Stimulated activated CD8-positive, alpha-beta memory T cell treated with anti-CD3 and anti-CD28 coated beads, Interleukin-15, amount 100 ng/mL, for 48 hours (primary cell): ENCODE data around the gene TNS3.

Experiments
- DNase-seq, 2 donors: peaks; one replicate each; pipeline ENCODE4 v3.0.0-alpha.2; 2020; ENCODE audit warnings: low read depth in 2 of 2

TNS3 gene

DNA sequence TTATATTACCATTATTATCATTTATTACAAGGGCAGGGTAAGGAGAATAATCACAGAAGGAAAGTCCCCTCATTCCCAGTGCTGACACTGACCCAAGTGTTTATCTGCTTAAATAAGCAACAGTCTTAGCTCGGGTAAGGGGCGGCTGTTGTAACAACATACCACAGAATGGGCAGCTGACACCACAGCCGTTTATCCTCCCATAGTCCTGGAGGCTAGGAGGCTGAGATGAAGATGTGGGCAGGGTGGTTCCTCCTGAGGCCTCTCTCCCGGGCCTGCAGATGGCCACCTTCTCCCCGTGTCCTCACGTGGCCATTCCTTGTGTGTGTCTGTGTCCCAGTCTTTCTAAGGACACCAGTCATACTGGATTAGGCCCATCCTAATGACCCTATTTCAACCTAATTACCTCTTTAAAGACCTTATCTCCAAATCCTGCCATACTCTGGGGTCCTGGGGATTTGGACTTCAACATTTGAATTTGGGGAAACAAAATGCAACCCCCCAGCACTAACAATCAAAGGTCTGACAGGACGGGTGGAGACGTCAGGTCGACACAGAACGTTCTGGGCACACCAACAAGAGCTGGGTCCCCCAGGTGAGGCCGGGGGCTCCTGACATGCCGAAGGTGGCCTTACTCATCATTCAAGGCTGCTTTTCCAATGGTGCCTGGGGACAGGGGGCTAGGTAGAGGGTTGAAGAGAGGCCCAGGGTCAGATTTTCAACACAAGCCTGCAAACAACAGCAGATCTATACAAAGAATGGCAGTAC is 93.5 kb downstream of the TNS3 start:
- no peak for DNase-seq

DNA sequence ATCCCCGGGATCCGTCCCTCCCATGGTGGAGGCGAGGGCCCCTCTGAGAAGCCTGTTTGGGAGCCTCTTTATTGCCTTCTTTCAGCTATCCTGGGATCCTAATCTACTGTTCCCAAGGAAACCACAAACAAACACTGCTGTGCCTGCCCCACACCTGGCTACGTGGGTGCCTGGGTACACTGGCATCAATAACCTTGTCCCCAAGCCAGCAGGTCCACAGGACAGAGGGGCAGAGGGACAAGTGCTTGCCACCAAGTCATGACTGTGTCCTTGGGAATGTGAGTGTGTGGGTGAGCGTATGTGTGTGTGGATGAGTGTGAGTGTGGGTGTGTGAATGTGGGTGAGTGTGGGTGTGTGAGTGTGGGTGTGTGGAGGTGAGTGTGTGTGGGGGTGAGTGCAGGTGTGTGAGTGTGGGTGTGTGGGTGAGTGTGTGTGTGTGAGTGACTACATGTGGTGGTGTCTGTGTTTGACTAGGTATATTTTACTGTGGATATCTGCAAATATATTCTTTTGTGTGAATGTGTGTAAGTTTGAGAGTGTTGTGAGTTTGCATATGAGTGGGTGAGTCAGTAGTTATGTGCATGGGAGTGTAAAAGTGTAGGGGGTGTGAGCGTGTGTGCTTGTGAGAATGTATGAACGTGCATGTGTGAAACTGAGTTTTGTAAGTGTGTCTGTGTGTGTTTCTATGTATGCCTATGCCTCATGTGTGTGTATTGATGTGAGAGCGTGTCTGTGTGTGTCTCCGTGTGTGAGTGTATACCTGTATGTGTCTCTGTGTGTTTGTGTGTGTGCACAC is 96.1 kb downstream of the TNS3 start:
- no peak for DNase-seq

DNA sequence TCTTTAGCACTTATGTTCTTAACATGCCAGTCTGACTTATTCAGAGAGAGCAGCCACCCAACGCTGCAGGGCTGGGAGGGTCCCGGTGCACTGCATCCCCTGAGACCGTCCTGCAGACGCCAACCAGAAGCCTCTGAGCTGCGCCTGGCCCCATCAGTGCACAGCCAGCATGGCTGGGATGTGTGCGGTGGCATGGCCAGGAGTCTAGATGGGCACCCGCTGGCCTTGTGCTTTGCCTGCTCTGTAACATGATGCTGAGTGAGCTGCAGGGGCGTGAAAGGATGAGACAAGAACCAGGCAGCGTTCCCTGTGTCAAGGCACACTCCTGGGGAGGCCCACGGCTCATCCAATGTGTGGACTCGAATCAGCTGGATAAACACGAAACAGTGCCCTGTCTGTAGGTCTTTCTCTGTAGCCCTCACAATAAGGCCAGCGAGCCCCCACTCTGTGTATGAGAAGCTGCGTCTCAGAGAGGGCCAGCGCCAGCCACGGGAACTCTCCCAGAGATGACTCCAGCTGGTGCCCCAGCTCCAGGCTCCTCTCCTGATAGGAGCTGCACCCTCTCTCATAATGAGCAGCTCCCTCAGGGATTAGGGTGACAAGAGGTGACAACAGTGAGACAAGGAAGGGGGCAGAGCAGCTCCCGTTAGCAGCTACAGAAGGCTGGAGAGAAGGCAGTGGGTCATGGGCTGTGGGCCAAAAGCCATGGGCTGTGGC is 96.8 kb downstream of the TNS3 start:
- DNase-seq: no peak

DNA sequence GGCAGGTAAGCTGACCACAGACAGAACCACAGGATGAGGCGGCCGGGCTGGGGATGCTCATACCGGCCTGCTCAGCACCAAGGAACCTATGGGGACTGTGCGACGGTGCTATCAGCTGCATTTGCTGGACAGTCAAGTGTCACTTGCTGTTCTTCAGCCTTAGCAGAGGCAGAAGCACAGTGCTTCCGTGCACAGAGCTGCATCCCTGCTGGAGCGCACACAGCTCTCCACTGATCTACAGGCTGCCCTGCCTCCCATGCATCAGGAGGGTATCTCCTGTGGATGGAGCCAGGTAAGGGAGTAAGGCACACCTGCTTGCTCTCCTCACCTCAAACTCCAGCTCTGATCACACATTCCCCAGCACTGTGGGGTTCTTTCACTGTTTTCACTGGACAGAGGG is 97.5 kb downstream of the TNS3 start:
- DNase-seq: no peak

DNA sequence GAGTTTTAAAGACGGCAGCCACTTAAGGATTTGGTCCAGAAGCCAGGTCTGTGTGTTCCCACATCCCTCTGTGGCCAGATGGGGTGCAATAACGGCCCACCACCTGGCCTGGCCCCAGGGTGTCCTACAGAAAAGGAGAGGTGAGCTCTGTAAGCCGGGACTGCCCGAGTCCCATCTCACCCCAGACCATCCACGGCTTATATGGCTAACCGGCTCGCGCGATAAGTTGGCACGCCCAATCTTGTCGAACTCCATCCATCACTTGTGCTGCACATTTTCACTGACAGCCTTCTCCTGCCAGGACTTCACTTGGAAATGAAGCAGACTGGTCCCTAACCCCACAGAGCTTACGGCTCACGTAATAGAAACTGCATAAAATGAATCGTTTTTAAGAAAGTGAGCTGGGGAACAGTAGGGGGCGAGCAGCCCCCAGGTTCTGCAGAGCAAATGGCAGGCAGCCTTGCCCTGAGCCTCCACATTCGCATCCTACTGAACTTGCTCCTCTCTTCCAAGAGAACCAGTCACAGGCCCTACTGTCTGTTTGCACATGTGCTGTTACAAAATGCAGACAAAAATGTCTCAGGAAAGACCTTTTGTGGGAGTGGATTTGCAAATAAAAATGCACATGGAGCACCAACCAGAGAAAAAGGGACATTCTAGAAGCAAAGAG is 98.2 kb downstream of the TNS3 start:
- DNase-seq: no peak

DNA sequence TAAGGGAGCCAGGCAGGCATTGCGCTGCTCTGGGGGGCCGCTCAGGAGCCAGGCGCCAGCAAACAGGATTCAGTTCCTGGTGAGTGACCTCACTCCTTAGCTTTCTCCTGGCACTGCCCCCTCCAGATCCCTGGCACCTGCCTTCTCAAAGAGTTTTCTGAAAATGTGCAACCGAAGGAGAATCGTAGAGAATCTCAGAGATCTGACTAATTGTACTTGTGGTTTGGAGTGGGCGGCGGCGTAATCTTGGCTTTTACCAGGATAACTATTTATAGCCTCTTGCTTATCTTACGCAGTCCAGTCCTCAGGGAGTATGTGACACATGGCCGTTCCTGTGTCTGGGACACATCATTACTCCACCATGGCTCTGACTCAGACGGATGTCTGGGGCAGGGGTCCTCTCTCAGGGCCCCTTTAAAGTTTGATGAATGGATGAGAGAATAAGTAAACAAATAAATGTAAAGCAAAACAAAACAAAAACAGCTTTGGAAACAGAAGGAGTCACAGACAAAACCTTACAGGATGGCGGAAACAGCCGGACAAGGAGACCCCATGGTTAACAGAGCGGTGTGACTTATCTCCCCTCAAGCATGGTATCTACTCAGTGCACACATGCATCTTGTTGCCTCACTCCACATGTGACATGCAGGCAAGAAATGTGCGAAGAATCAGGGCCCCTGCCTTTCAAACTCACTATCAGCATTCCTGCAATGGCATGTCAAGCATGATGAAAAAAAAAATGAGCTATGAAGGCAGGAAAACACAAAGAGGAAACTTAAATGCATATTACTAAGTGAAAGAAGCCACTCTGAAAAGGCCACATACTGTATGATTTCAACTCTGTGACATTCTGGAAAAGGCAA is 99.7 kb downstream of the TNS3 start:
- peak in 1 of 2 donors; percentile 36 for DNase-seq

DNA sequence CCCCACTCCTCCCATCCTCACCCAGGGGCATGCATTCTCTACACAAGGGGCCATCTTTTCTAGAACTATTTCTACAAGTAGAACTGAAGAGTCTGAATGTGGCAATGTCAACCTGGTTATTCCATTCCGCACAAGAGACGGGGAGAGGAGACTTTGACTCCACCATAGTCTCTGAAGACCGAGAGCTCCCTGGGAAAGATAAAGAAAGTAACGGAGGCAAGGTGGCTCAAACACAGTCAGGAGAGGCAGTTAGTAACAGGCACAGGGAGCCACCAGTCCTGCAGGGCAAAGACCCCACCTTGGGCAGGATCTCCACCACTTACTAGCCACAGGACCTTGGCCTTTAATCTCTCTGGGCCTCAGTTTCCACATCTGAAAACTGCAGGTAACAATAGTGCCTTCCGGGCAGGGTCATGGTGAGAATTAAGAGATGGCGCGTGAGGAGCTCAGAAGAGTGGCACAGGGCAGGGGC is 100.3 kb downstream of the TNS3 start:
- DNase-seq: no peak

DNA sequence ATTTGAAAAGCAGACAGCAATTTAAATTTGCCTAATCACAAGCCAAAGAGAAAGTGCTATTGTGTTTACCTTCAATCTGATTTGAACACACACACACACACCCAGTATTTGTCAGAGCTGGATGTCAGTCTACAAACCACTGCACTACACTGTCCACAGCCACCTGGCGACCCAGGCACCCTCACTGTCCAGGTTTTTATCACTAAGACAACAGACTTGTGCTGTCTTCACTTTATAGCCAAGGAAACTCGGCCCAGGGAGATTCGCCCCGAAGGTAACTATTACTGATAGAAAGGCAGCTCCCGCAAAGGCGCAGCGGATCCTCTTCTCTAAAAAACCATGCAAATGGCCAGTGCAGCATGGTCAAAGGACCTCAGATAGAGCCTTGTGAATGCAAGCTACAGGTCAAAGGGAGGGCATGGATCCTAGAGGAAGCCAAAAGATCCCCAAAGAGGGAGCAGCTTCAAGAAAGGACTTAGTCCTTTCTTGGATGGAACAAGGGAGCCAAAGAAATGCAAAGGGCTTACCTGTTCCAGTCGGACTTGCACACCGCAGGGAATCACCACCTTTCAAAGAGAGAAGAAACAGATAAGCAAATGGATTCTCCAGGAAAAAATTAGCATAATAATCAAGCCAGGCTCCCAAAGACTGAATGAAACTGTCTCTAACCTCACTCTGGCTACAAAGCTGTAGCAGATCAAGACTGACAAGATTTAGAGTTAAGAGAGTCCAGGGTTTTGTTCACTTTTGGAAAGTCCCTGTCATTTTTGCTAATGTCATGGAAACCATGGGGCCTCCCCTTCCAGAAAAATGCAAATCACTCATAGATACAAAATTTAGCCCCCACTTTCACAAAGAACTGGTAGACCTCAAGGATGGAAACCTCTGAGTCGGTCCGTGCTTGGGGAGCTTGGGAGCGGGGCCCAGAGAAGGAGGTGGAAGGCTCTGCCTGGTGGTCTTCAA is 101.1 kb downstream of the TNS3 start:
- no peak for DNase-seq

DNA sequence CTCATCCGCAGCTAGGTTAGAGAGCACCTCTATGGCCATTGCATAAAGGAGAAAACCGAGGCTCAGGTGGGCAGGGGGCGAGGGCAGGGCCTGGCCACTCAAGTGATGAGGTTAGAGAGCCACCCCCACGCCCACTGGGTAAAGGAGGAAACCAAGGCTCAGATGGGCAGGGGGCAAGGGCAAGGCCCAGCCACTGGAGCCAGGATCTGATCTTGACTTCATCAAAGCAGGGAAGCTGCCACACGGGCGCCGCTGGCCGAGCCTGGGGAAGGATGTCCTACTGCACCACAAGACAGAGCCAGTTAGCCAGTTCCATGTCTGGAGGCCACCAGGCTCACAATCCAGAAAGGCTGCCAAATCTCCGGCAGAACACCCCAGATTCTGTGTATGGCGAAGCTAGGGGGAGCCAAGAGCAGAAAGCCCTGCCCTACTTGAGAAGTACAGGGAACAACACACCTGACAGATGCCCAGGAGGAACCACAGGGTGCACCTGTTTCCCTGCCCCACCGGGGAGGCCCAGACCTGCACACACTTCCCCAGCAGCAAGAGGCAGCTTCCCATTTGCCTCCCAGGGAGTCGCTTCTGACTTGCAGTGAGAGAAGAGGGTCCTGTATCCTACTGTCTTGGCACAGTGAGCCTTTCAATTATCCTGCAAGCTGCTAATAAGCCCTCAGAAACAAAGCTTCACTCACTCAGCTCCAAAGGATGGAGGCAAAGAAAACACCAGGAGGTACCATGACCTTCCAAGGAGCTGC is 101.9 kb downstream of the TNS3 start:
- DNase-seq: no peak

DNA sequence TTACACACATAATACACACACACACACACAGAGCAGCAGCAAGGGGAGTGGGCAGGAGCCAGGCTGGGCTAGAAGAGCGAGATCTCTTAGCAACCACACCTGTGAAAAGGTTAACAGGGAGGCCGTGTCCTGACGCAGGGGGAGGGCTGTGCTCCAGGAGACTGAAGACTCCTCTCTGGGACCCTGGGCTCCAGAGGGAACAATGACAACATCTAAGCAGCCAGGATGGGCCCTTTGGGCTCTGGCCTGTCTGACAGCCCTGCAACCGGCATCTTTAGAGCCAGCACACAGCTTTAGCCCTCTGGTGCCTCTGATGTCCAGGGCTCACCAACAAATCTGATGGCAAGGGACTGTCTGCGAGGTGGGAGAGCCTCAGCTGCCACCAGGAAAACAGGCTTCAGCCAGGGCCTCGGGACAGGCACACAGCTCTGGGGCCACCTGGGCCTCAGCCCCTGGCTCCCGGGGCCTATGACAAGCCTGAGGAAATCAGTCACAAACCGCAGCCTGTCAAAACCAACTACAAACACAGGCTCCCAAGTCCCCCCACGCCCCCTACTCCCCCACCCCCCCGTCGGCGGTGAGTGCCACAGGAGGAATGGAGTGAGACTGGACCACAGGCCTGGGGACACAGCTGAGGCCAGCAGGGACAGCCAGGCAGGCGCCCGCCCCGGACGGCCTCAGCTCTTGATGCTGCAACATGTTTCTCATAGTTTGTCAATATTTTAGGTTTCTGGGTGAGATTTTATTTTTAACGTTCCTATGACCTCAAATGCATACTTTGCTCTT is 102.8 kb downstream of the TNS3 start:
- no peak for DNase-seq

DNA sequence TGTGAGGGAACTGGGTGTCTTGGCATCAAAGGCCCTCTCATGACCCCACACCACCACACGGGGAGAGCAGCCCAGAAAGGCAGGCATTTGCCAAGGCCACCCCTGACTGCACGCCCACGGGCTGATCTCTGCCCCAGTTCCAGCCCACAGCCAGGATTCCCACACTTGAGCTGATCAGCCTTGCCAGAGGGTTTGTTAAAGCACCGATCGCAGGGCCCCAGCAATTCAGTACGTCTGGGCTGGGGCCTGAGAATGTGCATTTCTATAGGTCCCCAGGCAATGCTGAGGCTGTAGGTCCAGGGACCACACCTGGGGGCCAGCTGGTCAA is 103.9 kb downstream of the TNS3 start:
- no peak for DNase-seq

DNA sequence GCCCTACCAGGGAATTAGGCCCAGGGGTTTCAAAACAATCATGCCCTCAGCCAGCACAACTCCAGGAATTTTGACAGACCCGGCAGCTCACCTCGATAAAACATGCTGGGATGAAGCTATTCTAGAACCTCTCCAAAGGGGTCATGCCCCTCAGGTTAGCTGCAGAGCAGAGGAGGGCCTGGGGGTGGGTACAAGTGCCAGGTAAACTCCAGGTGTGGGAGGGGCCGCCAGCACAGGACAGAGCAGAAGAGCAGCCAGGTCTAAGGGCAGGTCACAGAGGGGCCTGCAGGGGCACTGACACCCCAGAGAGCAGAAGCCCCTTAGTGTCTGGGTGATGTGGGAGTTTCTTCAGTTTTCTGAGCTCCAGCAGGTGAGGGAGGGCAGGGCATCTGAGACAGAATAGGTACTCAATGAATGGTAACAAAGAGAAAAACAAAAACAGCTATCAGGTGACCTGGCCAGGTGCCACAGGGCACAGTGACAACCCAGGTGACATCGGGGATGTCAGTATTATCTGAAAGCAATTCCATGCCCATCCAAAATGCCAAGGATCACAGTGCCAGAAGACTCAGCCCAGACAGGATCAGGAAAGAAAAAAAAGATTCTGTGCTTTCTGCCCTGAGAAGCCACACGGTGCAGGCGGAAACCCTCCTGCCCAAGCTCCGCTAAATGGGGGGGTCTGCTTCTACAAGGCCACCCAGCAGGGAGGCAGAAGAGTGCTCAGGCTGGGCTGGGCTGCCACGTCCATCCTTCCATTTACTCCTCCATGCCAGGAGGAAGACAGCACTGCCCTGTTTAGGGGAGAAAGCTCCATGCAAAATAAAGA is 104.5 kb downstream of the TNS3 start:
- DNase-seq: no peak

DNA sequence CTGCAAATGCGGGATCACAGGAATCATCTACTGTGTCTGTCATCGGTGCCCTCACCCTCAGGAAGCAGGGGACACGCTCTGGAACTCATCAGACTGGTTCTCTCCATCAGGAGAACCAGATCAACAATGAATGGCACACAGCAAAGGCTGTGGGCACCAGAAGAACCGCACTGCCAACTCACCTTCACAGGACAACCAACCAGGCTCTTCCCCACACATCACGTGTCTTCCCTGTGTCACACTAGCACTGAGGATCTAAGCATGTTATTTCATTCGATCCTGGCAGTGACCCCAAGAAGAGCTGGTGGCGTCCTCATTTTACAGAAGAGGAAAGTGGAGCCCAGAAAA is 106.1 kb downstream of the TNS3 start:
- DNase-seq: no peak

DNA sequence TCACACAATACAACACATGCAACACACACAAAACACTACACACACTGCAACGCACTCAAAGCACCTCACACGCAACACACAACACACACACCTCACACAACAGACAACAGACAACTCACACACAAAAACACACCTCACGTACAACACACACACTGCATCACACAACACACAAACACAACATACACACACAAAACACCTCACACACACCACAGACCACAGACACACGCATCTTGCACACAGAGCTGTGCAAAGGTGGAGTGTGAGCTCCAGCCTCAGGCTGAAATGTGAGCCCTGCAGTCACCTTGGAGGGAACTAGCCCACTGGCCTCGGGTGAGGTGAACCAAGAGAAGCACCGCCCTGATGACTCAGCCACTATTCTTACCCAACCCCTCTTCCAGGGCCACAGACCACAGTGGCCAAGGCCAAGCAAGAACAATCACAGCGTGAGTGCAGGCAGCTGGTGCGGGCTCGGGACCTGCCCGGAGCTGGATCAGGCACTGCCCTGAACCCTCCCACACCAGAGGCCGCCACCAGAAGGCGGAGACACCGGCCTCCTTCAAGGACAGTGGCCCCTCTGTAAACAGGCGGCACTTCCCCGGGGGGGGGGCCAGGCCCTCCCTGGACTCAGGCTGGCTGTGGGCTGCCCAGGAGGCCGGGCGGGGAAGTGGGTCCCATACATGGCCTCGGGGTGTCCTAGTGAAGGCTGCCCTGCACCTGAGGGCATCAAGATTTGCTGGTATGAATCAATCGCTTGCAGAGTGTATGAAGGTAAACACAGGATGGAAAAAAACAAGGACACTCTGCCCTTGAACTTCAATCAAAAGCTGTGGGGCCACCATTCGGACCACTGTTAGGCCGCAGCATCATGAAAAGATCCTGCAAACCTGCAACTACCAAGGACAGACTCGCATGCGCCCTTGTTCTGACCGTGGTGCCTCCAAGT is 106.7 kb downstream of the TNS3 start:
- DNase-seq: peak; percentile 14 to 20

DNA sequence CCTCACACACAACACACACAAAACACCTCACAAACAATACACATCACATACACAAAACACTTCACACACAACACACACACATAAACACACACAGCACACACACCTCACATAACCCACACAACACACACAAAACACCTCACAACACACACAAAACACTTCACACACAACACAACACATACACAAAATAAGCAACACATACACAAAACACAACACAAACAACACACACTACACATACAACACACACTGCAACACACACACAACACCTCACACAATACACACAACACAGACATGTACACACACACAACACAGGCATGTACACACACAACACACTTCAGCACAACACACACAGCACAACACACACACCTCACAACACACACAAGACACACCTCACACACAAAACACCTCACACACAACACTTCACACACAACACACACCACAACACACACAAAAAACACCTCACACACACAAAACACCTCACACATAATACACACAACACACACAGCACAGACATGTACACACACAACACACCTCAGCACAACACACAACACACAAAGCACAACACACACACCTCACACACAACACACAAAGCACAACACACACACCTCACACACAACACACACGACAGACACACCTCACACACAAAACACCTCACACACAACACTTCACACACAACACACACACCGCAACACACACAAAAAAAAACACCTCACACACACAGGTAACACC is 107.5 kb downstream of the TNS3 start:
- no peak for DNase-seq
